Stimulated activated CD4-positive, alpha-beta T cell treated with anti-CD3 and anti-CD28 coated beads, TNF-alpha, amount 100 ng/mL, for 1 hour (primary cell): Measurements from ENCODE around the gene P2RY12.

Source experiments
- DNase-seq, 3 donors: peaks; one replicate each; pipeline ENCODE4 v3.0.0-alpha.2; 2020; ENCODE audit warnings: low read depth in 3 of 3, low spot score in 1 of 3

The P2RY12 gene

DNA sequence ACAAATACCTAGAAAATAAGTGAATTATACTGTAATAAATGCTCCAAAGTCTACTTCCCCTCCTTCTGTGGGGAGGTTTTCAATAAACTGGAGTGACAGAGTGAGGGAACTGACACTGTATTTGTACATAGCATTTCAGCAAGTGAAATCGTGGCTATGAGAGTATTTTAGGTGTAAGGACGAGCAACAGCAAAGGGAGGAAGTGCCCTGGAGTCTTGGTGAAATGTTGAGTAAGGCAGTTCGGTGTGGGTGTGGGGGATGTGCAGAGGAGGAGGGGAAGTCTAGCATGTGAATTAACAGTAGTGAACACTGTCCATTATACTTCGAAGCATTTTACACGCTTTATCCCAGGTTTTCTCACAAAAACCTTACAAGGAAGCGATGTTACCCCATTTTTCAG is 37.1 kb downstream of the P2RY12 start:
- no peak for DNase-seq

DNA sequence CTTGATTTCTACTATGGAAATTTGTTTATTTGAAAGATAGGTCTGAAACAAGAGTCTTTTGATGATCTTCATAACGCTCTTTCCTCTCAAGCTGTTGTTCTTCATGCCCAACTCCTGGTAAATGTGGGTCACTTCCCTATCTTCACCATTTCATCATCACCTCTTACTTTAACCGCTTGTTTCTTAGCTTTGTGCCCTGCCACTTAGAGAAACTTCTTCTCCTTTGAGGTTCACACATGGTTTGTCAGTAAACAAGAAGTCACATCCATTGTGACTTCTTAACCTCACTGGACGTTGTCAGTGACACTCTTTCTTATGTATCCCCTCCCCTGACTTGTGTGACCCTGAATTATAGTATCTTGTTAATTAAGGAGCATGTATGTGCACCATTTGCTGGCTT is 38.3 kb downstream of the P2RY12 start:
- no peak for DNase-seq

DNA sequence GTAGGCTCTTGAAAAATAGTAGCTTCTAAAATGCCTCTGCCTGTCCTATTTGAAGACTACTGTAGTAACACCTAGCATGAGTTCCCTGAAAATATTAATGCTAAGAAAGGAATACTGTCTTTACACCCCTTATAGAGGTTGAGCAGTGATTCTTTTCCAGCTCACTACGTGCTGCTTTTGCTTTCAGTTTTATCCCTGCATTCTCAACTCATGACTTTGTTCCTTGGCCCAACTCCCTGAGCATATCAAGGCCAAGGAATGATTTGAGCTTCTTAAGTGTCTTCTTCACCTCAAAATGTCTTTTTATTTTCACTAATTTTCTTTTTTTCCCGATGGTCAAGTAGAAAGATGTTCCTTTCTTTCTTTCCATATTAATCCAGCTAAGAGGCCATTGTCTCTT is 38.7 kb downstream of the P2RY12 start:
- DNase-seq: no peak

DNA sequence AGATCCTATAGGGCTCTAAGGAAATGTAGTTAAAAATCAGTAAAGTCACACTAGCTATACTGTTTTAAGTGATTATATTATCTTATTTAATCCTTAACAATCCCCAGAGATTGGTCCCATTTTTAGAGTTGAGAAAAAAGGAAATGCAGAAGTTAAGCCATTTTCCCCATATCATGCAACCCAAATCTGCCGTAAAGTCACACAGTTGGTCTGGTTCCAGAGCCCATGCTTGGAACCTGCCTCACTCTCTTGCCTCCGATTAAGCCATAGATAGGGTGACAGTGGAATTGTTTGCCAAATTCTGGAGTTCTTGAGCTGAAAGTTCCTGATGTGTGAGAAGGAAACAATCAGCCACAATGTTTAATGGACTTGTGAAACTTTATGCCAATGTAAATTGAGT is 52.9 kb downstream of the P2RY12 start:
- no peak for DNase-seq

DNA sequence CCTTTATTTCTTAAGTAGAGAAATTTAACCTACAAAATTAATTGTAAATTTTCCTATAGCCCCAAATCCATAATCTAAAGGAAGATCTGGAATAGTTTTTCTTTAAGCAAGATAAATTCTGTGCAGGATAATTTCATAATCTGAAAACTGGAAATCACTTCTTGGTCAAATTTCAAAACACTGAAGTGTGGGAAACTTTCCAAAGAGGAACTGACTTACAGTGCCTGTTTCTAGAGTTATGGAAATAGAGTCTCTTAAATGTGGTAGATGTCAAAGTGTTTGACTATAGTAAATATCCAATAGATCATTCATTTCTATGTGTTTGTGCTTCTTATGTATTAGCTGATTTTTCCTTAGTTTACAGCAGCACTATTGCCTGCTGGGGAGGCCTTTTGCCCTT is 53.7 kb downstream of the P2RY12 start:
- DNase-seq: no peak

DNA sequence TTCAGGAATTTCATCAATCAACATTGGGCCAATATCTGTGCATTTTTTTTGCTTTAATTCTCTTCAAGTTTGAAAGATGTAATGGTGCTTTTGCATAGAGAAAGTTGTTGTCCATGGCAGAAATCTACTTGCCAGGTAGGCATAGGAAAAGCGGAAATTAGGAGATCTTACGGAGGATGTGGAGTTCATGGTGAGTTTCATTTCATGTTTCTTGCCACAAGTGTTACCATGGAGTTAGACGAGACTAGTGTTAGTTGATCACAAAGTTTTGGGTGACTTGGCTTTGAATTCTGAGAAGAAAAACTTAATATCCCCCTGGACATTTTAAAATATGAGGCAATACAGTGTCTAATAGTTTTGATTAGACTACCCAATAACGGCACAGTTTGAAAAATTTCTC is 54.2 kb downstream of the P2RY12 start:
- DNase-seq: no peak

DNA sequence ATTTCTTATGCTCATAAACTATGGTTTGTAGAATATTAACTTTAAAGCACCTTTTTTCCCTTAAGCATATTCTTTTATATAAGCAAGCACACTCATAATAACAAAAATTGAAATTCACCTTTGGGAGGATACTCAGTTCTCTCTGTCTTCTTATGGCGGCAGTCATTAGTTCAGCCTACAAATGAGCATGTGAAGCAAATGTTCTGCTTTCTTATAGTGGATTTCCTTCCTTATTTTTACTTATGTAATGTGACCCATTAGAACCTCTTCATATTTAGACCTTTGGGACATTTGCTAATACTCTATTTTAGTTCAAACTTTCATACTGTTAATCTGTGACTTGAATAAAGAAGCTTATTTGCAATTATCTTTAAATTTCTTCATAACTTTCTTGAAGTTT is 55.2 kb downstream of the P2RY12 start, which contains the start of gene P2RY13:
Gene P2RY13 (minus strand): TSS at position 187 of the 400 bp plus-strand sequence. CDS start 21 bp downstream, at position 166.
- DNase-seq: no peak

DNA sequence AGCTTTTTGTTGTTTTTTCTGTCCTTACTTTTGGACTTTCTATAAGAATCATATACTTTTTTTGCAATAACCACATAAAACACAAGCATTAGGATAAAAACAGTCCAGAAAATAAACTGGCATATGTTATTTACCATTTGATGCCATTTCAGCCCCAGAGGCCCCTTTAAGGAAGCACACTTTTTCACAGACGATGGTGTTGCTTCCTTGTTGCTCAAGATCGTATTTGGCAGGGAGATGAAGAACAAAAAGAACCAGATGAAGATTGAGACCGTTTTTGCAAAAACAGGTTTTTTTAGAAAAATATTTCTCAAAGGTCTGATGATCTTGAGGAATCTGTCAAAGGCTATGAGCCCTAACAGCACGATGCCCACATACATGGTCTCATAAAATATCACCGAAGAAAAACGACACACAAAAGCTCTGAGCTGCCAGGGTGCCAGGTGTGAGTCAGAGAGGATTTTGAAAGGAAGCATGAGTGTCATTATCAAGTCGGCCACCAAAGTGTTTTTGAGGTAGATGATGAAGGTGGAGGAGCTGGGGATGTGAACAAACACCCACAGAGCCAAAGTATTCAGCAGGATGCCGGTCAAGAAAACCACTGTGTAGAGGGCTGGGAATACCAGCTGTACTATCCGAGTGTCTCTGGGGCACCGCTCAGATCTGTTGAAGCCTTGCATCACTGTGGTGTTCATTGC is 56.1 kb downstream of the P2RY12 start:
- no peak for DNase-seq

DNA sequence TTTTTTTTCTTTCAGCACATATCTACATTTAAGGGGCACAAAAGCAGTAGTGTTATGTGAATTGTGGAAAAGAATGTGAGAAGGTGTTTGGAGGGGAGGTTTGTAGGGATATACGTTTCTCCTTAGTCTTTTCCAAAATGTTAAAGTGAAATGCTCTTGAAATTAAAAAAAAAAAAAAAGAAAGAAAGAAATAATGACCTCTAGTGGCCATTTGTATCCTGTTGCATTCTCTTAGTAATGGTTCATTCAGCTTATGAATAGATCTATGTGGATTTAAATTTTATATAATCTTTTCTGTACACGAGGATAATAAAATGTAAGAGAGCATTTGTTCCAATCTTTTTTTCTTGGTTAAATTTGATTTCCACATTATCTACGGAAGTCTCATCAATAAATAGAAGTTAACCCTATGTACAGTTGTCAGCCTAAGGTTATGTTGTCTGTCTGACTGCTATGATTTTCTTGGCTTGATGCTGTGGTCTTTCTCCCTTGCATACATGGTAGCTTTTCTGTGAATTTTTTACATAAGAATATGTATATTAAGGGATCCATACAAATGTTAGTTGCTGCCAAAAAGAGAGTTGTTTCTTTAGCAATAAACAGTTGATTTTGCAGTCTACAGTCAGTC is 56.9 kb downstream of the P2RY12 start:
- DNase-seq: no peak

DNA sequence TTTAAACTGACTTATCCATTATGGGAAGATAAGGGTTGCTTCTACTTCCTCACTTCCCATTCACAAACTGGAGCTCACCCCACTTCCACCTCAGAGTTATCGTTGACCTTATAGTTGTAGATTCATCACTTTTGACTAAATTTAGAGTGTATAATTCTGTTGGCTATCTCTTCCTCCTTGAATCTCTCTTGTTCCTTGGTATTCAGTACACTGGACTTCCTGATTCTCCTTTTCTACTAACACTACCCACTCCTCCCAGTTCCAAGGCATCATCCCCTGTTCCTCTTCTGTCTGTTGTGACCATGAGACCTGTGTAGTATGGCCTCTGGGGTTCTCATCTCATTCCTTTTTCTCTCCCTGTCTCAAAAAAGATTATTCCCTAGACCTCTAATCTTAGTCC is 62.0 kb downstream of the P2RY12 start:
- DNase-seq: no peak

DNA sequence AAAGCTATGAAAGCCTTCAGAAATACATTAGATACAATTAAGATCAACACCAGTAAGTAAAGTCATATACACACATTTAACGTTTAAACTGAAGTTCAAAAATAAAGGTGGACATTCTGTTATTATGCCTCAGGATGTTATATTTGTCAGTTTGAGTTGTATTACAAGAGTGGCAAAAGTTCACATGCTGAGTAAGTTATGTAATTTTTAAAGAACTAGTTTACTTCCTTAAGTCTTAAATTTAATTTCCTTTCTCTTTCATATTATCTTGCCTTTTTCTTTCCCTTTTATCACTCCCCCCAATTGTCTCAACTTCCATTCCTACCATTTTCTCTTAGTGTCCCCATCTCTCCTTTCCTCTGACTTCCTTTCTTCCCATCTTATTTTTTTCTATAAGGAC is 63.0 kb downstream of the P2RY12 start:
- no peak for DNase-seq

DNA sequence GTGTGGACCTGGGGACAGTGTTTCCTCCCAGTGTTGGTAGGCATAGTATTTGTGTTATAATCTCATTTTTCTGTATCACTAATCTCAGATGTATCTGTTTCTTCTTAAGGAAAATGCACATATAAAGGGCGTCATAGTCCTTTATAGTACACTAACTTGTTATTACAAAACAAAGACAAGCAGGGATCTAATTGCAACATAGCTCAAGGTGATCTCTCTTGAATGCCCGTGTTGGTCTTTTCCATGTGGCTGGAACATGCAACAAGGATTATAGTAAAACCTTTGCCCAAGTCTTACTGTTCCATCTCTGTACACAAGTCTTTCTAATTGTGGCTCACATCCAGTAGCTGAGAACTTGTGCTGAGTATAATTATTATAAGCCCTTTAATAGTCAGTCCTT is 64.4 kb downstream of the P2RY12 start:
- DNase-seq: no peak

DNA sequence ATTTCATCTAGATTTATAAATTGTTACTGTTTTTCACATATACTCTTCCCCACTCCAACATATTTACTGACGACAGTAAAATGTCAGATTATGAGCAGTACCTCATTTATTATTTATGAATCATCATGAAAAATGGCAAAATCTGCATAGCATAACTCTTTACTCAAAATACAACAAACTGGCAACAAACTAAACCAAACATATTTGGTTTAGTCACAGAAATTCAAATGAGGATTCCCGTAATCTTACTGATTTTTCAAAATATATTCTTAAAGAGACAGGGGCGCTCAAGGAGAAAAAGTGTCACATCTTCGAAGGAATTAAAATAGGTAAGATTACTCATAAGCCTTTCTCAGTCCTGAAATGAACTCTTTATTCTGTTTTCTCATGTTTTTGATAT is 64.9 kb downstream of the P2RY12 start:
- no peak for DNase-seq

DNA sequence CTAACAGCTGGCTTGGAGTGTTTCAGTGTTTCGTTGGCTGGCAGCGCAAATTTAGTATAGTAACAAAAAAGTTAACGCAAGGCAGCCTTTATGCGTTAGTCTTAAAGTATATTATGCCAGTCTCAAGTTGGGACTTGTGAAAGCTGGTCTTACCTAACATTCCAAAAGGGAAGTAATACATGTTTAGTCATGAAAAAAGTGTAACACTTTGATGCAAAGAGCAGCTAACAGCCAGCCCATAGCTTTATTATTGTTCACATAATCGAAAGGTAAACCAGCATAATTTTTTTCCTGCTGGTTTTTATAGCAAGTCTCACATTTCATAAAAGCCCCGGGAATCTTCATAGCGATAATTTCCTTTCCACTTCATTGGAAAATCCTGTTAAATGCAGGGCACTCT is 65.6 kb downstream of the P2RY12 start:
- no peak for DNase-seq

DNA sequence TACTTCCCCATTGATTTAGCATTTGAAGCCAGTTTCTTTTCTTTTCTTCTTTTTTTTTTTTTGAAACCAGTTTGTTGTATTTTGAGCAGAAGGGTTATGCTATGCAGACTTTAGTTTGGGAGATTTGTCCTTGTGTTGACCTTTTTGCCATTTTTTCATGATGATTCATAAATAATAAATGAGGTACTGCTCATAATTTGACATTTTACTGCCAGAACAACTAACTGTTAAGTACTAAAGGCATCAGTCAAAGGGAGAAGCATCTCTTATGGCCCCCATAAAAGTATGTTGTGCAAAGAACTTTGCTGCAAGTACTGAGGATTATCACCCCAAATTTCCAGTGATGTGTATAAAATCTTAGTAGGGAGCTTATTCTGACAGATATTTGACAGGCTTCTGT is 66.2 kb downstream of the P2RY12 start:
- no peak for DNase-seq

DNA sequence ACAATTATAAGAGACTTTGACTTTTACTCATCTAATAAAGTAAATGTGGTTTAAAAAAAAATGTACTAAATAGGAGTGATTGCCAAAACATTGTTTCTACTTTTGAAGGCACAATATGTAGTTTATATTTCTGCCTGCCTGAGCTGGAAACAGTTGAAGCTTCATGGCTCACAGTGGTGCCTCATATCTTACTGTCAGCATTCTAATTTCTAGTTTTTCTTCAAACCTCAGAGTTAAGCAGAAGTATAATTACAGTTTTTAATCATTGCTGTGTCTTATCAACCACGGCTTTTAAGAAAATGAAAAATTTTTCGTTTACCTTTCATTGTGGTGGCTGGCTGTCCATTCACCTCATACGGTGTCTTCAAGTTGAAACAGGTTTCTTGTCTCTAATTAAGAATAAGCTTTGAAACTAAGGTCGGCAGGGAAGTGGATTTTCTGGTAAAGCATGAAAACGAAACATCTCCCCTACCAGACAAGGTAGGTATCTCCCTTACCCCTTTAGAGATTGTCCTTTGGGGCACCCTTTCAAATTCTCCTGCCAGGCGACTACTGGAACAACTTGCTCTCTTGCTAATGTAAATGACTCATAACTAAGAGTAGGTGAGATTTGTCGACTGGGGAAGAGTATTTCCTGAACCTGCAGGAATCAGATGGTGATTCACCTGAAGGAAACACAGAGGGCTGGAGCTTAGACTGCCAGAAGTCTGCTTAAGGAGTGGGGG is 68.1 kb downstream of the P2RY12 start, which contains the start of gene GPR87:
Gene GPR87 (minus strand): TSS at position 554 of the 725 bp plus-strand sequence. CDS start 16,720 bp downstream, outside the sequence.
- DNase-seq: no peak

DNA sequence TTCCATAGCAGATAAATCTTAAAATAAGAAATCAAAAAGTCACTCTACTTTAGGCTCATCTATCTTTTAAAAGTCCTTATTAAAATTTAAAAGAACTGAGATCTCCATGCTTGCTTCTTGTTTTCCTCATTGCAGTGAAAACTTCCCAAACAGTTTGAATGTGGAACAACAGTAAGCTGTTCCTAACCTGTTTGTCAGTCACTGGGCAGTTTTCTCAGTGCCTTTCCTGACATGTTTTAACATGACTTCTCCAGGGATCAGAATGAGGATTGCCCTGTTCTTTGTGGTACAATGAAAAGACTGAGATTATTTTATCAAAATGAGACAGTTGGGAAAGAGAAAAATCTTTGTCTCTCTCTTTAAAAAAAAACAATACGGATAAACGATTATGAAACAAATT is 68.7 kb downstream of the P2RY12 start:
- DNase-seq: no peak

DNA sequence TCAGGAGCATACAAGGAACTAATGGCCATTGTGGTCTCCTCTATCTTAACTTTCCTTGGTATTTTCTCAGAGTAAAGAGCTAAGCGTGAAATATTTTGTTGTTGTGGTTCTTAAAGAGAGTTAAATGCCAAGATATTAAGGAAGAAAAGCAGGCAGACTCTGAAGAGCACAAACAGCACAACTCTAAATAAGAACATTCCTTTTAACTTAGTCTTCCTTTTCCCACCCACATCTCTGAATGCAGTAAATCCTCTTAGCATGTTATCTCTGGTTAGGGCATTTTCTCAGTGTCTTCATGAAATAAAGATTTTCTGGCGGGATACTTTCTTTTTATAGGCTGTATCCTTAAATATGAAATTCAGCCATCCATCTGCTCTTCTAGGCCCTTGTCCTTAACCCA is 69.4 kb downstream of the P2RY12 start:
- DNase-seq: no peak

DNA sequence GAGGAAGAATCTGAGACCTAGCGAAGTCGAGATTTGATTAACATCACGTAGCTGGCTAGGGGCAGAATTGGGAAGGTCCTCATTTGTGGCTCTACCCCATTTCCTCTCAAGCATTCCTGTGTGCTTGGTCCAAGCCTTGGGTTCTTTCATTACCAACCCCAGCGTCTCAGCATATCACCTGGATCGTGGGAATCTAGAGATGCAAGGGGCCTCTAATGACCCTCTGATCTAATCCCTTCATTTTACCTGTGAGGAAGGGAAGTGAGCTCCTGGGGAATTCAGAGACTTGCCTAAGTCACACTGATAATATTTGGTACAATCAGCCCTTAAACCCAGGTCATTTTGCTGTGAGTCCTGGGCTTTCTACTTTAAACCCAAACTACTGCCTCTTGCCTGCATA is 70.0 kb downstream of the P2RY12 start:
- DNase-seq: no peak

DNA sequence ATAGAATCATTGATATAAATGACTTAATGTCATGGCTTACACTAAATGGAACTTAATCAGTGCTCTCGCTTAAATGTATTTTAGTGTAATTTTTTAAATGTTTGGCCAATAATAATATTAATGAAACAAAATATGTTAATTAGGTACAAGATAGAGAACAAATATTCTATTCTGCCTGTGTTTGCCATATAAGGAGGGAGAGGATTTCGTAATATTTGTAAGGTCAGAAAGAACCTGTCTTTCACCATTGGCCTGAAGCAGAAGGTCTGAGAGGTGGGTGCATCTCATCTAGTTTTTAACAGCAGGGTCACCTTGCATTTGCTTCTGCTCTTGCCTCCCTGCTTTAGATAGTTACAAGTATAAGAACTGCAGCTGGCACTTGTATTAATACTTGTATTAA is 70.4 kb downstream of the P2RY12 start:
- DNase-seq: no peak

DNA sequence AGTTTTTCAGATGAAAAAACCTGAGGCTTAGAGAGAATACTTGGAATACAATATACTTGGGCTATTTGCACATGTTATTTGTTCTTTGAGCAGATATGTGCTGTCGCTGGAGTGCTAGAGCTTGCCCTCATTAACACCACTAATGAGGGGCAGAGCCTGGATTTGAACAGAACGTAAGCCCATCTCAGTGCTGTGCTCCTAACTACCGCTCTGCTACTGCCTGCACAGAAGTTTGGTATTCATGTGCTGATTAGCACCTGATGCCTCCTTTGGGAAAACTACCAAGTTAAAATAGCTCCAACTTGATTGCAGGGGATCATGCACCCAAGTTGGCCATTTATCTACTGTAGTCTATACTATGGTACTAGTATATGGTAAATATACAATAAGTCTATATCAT is 71.6 kb downstream of the P2RY12 start:
- DNase-seq: no peak

DNA sequence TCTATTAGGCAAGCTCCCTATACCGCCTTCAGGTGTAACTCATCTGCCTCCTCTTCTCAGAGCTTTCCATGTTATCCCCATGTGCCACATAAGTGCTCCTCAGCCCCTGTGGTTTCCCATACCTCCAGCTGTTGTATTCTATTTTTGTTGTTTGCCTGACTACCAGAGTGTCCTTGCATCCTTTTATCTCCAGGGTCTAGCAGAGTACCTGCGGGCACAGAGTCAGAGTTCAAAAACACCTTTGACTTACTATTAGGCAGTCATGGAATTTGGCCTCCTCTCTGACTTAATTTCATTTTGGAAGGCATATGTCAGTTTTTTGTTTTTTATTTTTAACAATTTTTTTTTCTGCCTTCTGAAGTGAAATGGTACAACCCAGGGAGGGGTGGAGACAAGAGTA is 75.0 kb downstream of the P2RY12 start:
- DNase-seq: no peak
